Transverse colon (tissue), 4 donors: Measurements from ENCODE around the gene ALOX5AP.

Experiments used
- EP300 ChIP-seq: sonication (generic); formaldehyde crosslinking; IDR thresholded peaks from one replicate; pipeline ENCODE4 v1.6.1; 2017; ENCODE audit warnings: antibody characterized with exemption, low read depth
- POLR2A ChIP-seq: fragments of 450-650 bp; IDR thresholded peaks from one replicate; pipeline ENCODE4 v1.6.1; 2016; ENCODE audit warnings: antibody characterized with exemption, mild to moderate bottlenecking, moderate library complexity
- POLR2AphosphoS5 ChIP-seq, 3 donors: sonication (generic); formaldehyde crosslinking; IDR thresholded peaks; one replicate each; pipeline ENCODE4 v1.6.1; 2016; ENCODE audit warnings: antibody characterized with exemption in 3 of 3
- TF ChIP-seq, protein P1 (sequence below), 5 experiments: fragments of 200-600 bp in 3 of 5; fragments of 450-650 bp in 2 of 5; sonication (generic) in 3 of 5; IDR thresholded peaks; 1 replicate in 2 of 5; 2 replicates in 3 of 5; pipeline ENCODE4 v1.5.1; 2016 to 2017; ENCODE audit warnings: antibody characterized with exemption in 5 of 5, inconsistent platforms in 3 of 5, mild to moderate bottlenecking in 2 of 5, moderate library complexity in 1 of 5

- no peak for TF ChIP-seq EP300
- TF ChIP-seq, protein P1, sequence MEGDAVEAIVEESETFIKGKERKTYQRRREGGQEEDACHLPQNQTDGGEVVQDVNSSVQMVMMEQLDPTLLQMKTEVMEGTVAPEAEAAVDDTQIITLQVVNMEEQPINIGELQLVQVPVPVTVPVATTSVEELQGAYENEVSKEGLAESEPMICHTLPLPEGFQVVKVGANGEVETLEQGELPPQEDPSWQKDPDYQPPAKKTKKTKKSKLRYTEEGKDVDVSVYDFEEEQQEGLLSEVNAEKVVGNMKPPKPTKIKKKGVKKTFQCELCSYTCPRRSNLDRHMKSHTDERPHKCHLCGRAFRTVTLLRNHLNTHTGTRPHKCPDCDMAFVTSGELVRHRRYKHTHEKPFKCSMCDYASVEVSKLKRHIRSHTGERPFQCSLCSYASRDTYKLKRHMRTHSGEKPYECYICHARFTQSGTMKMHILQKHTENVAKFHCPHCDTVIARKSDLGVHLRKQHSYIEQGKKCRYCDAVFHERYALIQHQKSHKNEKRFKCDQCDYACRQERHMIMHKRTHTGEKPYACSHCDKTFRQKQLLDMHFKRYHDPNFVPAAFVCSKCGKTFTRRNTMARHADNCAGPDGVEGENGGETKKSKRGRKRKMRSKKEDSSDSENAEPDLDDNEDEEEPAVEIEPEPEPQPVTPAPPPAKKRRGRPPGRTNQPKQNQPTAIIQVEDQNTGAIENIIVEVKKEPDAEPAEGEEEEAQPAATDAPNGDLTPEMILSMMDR (IDR thresholded peaks at IDR 0.05): no peak
- TF ChIP-seq POLR2A: no peak
- no peak for TF ChIP-seq POLR2AphosphoS5 (IDR thresholded peaks at IDR 0.05)
These were observed 17.8 kb downstream of the ALOX5AP start for GRCh38 chr13:30753030-30753616.
